Thoracic aorta (tissue), 2 donors: ENCODE measurements around the gene ALMS1. TPM values are rescaled to one million over a fixed set of nuclear protein-coding genes. Genes with fewer than 3 reads are reported as not detected.
"Not testable (repeated sequence)": the region's sequence is repeated elsewhere in the genome, so short reads cannot be mapped to it uniquely, and the experiment has no call there.

ENCODE experiments used
- ATAC-seq: fragments of 150-250 bp; one replicate; pipeline ENCODE4 v1.8.0; 2017; ENCODE audit warnings: low read depth; ENCODE audit not compliant: insufficient number of reproducible peaks, low FRiP score
- DNase-seq: peaks from one replicate; pipeline ENCODE4 v3.0.0-alpha.2; 2020; ENCODE audit warnings: low spot score
- H3K27ac ChIP-seq, 2 donors: fragments of 200-600 bp; sonication (generic); 1 replicate in 1 of 2; 2 replicates in 1 of 2; pipeline ENCODE4 v1.5.1; 2016; ENCODE audit warnings: mild to moderate bottlenecking in 2 of 2, moderate library complexity in 2 of 2
- H3K27me3 ChIP-seq: fragments of 200-600 bp; sonication (generic); replicated peaks from 2 replicates; pipeline ENCODE4 v1.6.0; 2016; ENCODE audit warnings: mild to moderate bottlenecking; ENCODE audit not compliant: insufficient read depth
- H3K36me3 ChIP-seq: fragments of 200-600 bp; sonication (generic); one replicate; pipeline ENCODE4 v1.5.1; 2016
- H3K4me1 ChIP-seq, 2 donors: fragments of 200-600 bp; sonication (generic); 1 replicate in 1 of 2; 2 replicates in 1 of 2; pipeline versions ENCODE4 v1.5.1 to v1.6.0; 2016; ENCODE audit warnings: low read depth in 2 of 2, mild to moderate bottlenecking in 1 of 2; ENCODE audit not compliant: control insufficient read depth in 1 of 2
- H3K4me3 ChIP-seq: fragments of 200-600 bp; sonication (generic); 2 replicates; pipeline ENCODE4 v1.5.1; 2016; ENCODE audit warnings: mild to moderate bottlenecking
- H3K9me3 ChIP-seq: fragments of 200-600 bp; sonication (generic); 2 replicates; pipeline ENCODE4 v1.5.1; 2016
- total RNA-seq, 2 donors: library from RNA; depleted of rRNA; stranded (reverse); fragments of >200 nt; gene quantifications; one replicate each; pipeline versions ENCODE4 v1.1.0 to v1.2.3, GENCODE V29; 2016
- TF ChIP-seq, protein P1 (sequence below): fragments of 200-600 bp; sonication (generic); IDR thresholded peaks from one replicate; pipeline ENCODE4 v1.5.1; 2019; ENCODE audit warnings: antibody characterized with exemption

ALMS1 gene
- total RNA-seq, 2 donors from 2014 or later = 30.7 to 41.6 TPM

DNA sequence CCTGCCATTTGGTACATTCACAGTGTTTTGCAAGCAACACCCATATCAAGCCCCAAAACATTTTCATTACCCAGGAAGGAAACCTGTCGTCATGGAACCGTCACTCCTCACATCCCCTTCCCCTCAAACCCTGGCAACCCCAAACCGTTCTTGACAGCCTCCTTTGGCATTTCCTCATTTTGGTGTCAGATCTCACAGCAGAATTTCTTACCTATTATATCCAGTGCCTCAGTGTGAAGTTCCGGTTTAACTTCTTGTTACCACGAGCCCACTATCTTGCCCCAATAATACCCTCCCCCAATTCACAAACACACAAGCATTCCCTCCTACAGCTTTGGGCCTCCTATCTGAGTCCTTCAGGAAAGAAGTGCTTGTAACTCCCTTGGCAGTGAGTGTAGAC, 240.6 kb downstream of the ALMS1 start:
- H3K9me3 ChIP-seq, H3K27ac ChIP-seq, H3K4me1 ChIP-seq, ATAC-seq, H3K36me3 ChIP-seq, H3K4me3 ChIP-seq, H3K27me3 ChIP-seq, DNase-seq: not testable (repeated sequence)

DNA sequence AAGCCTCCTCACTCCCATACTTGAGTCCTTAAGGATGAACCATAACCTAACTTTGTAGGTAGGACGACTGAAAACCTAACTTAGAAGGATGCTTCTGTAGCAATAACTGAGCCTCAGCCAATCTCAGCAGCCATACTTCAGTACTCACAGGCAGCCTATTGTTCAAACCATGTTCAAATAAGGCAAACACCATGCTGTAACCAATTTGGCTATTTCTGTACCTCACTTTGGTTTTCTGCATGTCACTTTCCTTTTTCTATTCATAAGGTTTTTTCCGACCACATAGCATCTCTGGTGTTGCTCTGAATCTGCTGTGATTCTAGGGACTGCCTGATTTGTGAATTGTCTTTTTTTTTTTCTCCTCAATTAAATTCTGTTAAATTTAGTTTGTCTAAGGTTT, 242.9 kb downstream of the ALMS1 start:
- H3K27ac ChIP-seq, ATAC-seq, H3K9me3 ChIP-seq, H3K4me3 ChIP-seq, H3K27me3 ChIP-seq, H3K4me1 ChIP-seq, H3K36me3 ChIP-seq, DNase-seq: not testable (repeated sequence)

DNA sequence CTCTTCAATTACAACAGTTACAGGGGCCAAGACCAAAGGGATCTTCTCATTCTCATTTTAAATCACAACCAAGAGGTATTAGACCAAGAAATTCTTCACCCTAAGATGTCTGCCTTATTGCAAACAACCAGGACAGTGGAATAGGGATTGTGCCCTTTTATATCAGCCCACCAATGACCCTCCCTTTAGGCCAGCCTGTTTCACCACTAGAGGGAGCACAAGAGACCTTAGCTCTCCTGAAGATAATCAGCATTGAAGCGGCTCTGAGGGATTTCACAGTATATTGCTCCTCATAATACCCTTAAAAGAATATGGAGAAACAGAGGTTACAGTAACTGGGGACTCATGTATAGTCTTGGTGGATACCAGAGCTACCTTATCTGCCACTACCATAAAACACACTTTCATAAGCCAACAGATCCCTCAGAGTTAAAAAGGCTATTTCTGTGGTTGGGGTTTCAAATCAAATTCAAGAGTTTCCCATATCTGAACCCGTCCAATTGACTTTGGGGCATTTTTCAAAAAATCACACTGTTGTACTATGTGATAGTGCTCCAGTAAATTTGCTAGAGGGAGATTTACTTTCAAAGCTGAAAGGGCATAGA, 245.1 kb downstream of the ALMS1 start:
- H3K4me1 ChIP-seq, DNase-seq, H3K4me3 ChIP-seq, ATAC-seq, H3K36me3 ChIP-seq, H3K9me3 ChIP-seq, H3K27me3 ChIP-seq, H3K27ac ChIP-seq: not testable (repeated sequence)

DNA sequence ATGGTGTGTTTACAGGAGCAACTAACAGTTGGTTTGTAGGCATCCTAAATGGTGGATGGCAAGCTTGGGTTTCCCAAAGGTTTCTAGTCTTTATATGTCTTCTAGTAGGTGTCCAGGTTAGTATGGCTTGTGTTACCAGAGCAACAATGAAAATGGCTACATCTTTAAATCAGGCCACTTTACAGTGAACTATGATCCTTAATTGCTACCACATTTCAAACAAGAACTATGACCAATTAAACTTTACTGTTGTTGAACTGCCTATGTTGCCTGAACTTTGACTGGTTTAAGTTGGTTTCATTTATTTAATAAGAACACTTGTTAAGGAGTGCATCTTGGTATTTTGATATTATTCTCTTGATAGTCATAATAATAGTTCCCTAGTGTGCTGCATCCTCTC, 251.3 kb downstream of the ALMS1 start:
- not testable (repeated sequence) for H3K4me1 ChIP-seq

DNA sequence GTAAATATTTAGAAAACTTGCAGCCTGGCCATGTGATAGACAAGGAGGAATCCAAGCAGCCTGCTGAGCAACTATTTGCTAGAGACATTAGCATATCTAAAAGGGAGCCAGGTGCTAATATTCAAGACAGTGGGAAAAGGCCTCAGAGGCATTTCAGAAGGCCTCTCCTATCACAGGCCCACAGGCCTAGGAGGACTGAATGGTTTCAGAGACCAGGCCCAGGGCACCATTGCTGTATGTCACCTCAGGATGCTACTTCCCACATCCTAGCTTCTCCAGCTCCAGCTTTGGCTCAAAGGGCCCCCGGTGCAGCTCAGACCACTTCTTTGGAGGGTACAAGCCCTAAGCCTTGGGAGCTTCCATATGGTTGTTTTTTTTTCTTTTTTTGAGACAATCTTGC, 252.8 kb downstream of the ALMS1 start:
- Histone ChIP-seq H3K27me3 (no peaks in the 10 kb centered on the region), H3K27ac (no peak overlapping the region), H3K4me1 (no peaks in the 10 kb centered on the region), H3K4me3 (no peak overlapping the region), H3K36me3 (no peaks in the 10 kb centered on the region), H3K9me3 (no peaks in the 10 kb centered on the region)
- ATAC-seq (no peak), DNase-seq (no peak)
- TF ChIP-seq, protein P1, sequence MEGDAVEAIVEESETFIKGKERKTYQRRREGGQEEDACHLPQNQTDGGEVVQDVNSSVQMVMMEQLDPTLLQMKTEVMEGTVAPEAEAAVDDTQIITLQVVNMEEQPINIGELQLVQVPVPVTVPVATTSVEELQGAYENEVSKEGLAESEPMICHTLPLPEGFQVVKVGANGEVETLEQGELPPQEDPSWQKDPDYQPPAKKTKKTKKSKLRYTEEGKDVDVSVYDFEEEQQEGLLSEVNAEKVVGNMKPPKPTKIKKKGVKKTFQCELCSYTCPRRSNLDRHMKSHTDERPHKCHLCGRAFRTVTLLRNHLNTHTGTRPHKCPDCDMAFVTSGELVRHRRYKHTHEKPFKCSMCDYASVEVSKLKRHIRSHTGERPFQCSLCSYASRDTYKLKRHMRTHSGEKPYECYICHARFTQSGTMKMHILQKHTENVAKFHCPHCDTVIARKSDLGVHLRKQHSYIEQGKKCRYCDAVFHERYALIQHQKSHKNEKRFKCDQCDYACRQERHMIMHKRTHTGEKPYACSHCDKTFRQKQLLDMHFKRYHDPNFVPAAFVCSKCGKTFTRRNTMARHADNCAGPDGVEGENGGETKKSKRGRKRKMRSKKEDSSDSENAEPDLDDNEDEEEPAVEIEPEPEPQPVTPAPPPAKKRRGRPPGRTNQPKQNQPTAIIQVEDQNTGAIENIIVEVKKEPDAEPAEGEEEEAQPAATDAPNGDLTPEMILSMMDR = no peak

More for the DNA sequence above, 251.3 kb downstream of the ALMS1 start:
- not testable (repeated sequence) for H3K9me3 ChIP-seq, H3K27me3 ChIP-seq, H3K27ac ChIP-seq, DNase-seq, ATAC-seq, H3K36me3 ChIP-seq, H3K4me3 ChIP-seq

DNA sequence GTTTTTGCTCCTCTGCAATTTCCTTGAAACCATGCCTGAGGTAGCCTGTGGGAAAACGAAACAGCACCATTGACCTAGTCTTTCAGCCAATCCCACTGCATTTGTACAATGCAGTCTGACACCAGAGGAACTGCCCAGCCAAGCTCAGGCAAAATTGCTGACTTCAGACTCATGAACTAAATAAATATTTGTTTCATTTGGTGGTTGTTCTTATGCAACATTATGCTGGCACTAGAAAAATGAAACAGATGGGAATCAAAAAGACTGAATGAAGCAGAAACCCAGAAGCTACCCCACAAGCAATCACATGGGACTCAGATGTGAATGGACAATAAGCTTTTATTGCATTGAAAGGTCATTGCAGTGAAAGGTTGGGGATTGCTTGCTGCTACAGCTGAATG, 254.9 kb downstream of the ALMS1 start:
- H3K36me3 ChIP-seq = no peaks in the 10 kb centered on the region
- no peaks in the 10 kb centered on the region for H3K27me3 ChIP-seq
- H3K9me3 ChIP-seq = no peaks in the 10 kb centered on the region
- TF ChIP-seq, protein P1 = no peak
- H3K4me1 ChIP-seq = no peaks in the 10 kb centered on the region
- DNase-seq (no peak), ATAC-seq (no peak)
- H3K4me3 ChIP-seq = no peak overlapping the region
- no peak overlapping the region for H3K27ac ChIP-seq

DNA sequence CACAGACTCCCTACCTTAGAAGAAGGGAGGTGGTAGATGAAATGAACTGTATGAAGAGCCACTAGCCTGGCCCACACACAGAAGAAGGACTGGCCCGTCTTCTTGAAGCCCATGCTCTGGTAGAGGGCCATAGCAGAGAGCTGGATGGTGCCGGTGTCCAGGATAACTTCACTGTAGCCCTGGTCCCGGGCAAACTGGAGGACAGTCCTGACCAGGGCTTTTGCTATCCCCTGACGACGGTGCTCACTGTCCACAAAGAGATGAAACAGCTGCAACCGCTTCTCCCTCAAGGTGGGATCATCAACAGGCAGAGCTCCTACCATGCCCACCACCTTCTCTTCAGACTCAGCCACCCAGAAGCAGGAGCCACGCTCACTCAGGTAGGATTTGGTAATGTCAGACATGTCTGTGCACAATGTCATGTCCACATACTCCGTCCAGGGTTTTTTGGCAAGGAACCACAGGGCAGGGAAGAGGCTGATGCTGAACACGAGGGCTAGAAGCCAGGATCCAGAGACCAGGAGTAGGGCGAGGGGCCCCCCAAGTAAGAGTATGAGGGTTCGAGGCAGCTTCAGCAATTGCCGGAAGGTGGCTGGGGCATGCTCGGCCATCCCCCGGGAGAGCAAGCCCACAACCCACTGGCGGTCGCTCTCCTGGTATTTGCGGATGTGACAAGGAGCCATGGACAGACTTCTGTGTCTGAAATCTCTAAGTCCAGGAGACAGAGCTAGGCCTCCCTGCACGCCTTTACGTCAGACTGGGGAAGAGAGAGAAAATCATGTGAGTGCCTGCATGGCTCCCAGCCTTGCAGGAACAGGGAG, 255.5 kb downstream of the ALMS1 start:
- Histone ChIP-seq H3K4me3 (no peak overlapping the region), H3K27ac (no peak overlapping the region), H3K36me3 (no peaks in the 10 kb centered on the region), H3K4me1 (no peaks in the 10 kb centered on the region), H3K27me3 (no peaks in the 10 kb centered on the region), H3K9me3 (no peaks in the 10 kb centered on the region)
- TF ChIP-seq, protein P1 = no peak
- ATAC-seq (no peak), DNase-seq (no peak)
